ENCODE data around the gene WDR33.

DNA sequence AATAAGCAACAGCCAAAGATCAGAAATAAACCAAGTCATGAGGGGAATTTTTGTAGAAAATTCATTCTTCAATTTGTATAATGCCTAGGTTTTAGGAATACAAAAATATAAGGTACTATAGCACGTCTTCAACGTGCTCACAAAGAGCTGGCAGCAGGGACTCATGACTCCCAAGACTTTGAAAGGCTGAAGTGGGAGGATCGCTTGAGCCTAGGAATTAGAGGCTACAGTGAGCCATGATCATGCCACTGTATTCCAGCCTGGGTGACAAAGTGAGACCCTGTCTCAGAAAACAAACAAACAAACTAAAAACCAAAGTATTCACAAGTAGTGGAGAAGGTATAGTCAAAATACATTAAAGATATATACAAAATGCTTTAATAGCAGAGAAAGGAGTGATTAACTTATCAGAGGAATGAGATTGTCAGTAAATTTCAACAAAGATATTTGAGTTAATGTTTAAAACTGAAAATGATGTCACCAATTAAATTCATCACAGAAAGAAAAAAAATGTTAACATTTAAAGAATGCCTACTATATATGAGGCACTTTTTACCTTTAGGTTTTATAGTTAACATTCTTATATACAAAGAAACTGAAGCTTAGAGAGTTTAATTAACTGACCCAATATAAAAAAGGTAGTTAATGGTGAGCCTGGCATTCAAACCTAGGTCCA is 3.2 kb downstream of the WDR33 start:
- TF ChIP-seq, protein P1, sequence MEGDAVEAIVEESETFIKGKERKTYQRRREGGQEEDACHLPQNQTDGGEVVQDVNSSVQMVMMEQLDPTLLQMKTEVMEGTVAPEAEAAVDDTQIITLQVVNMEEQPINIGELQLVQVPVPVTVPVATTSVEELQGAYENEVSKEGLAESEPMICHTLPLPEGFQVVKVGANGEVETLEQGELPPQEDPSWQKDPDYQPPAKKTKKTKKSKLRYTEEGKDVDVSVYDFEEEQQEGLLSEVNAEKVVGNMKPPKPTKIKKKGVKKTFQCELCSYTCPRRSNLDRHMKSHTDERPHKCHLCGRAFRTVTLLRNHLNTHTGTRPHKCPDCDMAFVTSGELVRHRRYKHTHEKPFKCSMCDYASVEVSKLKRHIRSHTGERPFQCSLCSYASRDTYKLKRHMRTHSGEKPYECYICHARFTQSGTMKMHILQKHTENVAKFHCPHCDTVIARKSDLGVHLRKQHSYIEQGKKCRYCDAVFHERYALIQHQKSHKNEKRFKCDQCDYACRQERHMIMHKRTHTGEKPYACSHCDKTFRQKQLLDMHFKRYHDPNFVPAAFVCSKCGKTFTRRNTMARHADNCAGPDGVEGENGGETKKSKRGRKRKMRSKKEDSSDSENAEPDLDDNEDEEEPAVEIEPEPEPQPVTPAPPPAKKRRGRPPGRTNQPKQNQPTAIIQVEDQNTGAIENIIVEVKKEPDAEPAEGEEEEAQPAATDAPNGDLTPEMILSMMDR (IDR thresholded peaks at IDR 0.05) = no peak
- no peak for TF ChIP-seq POLR2AphosphoS5 (IDR thresholded peaks at IDR 0.05)
- no peak for TF ChIP-seq POLR2A (IDR thresholded peaks at IDR 0.05)

Measured in breast epithelium (tissue), 3 donors.